Chondrocyte (in vitro differentiated cells): ENCODE results near the gene BCAR3. TPM values are rescaled to one million over a fixed set of nuclear protein-coding genes. Genes with fewer than 3 reads are reported as not detected.

Experiments used
- DNase-seq: peaks from one replicate; pipeline ENCODE4 v3.0.0; 2021; ENCODE audit warnings: mixed read lengths, low spot score
- H3K27ac Mint-ChIP-seq: one replicate; pipeline ENCODE4 v1.8.0; 2021; ENCODE audit warnings: mild to moderate bottlenecking, moderate library complexity, mixed read lengths; ENCODE audit not compliant: unreplicated experiment
- H3K27me3 Mint-ChIP-seq: 2 replicates; pipeline ENCODE4 v1.8.0; 2021; ENCODE audit warnings: low read depth, mixed read lengths
- H3K36me3 Mint-ChIP-seq: 2 replicates; pipeline ENCODE4 v1.8.0; 2021; ENCODE audit warnings: low read depth, mixed read lengths
- H3K4me1 Mint-ChIP-seq: 2 replicates; pipeline ENCODE4 v1.8.0; 2021; ENCODE audit warnings: low read depth, mild to moderate bottlenecking, mixed read lengths
- H3K4me3 Mint-ChIP-seq: one replicate; pipeline ENCODE4 v1.8.0; 2021; ENCODE audit warnings: mild to moderate bottlenecking, moderate library complexity, mixed read lengths; ENCODE audit not compliant: unreplicated experiment
- H3K9me3 Mint-ChIP-seq: 2 replicates; pipeline ENCODE4 v1.8.0; 2021; ENCODE audit warnings: low read depth, mixed read lengths
- CTCF ChIP-seq: fragments of 200-600 bp; sonication (generic); IDR thresholded peaks from 2 replicates; pipeline ENCODE4 v1.5.0; 2021; ENCODE audit warnings: antibody characterized with exemption, mild to moderate bottlenecking, moderate library complexity
- total RNA-seq: library from RNA; stranded (reverse); gene quantifications from 3 replicates; pipeline ENCODE4 v1.2.1, GENCODE V29; 2021

Gene BCAR3
- total RNA-seq, 1 donor from 2014 or later = 18.5 TPM

- H3K9me3 Mint-ChIP-seq = no peaks in the 10 kb centered on the region
- peaks cover 48% of the 10 kb centered on the region for H3K4me1 Mint-ChIP-seq
- no peak overlapping the region for H3K27ac Mint-ChIP-seq
- no peak for TF ChIP-seq CTCF
- no peaks in the 10 kb centered on the region for H3K27me3 Mint-ChIP-seq
- H3K36me3 Mint-ChIP-seq = peaks cover 13% of the 10 kb centered on the region
- no peak for DNase-seq
- H3K4me3 Mint-ChIP-seq = no peak overlapping the region
Measured at GRCh38 chr1:93581917-93582850, 99.5 kb downstream of the BCAR3 start.

- Mint-ChIP-seq H3K9me3 (no peaks in the 10 kb centered on the region), H3K36me3 (peaks cover 15% of the 10 kb centered on the region), H3K4me3 (no peak overlapping the region), H3K4me1 (peaks cover 58% of the 10 kb centered on the region), H3K27ac (peak overlapping the region; percentile 81), H3K27me3 (no peaks in the 10 kb centered on the region)
- DNase-seq = no peak
- TF ChIP-seq CTCF = no peak
Measured at GRCh38 chr1:93579891-93580290, 101.7 kb downstream of the BCAR3 start.

- Mint-ChIP-seq H3K27ac (peak overlapping the region; percentile 81), H3K27me3 (no peaks in the 10 kb centered on the region), H3K36me3 (peaks cover 15% of the 10 kb centered on the region), H3K9me3 (no peaks in the 10 kb centered on the region), H3K4me1 (peaks cover 52% of the 10 kb centered on the region), H3K4me3 (no peak overlapping the region)
- no peak for DNase-seq
- TF ChIP-seq CTCF = no peak
Measured at GRCh38 chr1:93578911-93579825, 102.5 kb downstream of the BCAR3 start.

GRCh38 chr1:93578433-93578830, 103.2 kb downstream of the BCAR3 start:
- Mint-ChIP-seq H3K4me1 (peaks cover 48% of the 10 kb centered on the region), H3K9me3 (no peaks in the 10 kb centered on the region), H3K27ac (no peak overlapping the region)

More at GRCh38 chr1:93578433-93578830, 103.2 kb downstream of the BCAR3 start:
- H3K27me3 Mint-ChIP-seq = no peaks in the 10 kb centered on the region
- peaks cover 13% of the 10 kb centered on the region for H3K36me3 Mint-ChIP-seq
- no peak for TF ChIP-seq CTCF
- H3K4me3 Mint-ChIP-seq = no peak overlapping the region
- DNase-seq = no peak
